ENCODE data around the gene TRIM10.

DNA sequence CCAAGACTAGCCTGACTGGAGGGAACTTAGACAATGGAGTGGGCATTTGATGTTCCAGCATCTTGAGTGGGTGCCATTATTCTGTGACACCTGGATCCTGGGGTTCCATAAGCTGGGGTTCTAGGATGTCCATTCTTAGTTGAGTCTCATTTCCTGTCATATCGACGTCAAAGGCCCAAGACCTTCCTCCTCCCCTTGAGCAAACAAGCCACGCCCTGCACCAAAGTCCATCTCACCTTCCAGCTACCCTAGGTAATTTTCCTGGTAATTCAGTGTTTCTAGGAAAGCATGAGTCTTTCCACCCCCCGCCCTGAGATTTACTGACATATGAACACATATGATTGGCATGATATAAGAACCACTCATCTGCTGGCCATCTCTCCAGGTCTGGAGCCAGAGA lies 25.3 kb downstream of the TRIM10 start, which contains the start of gene TRIM40:
- no peak for TF ChIP-seq EZH2 (IDR thresholded peaks at IDR 0.05; ENCODE audit: borderline replicate concordance, insufficient read depth, low read depth, low read length, poor library complexity, severe bottlenecking)
- TF ChIP-seq CTCF (IDR thresholded peaks at IDR 0.05): no peak

Data from B cell (primary cell).